Measurements from ENCODE around the gene LRCH1. TPM values are rescaled to one million over a fixed set of nuclear protein-coding genes. Genes with fewer than 3 reads are reported as not detected.

Gene LRCH1
- total and polyA plus RNA-seq, 2 donors (not counting 1 experiment from before 2014, with no cell fraction given) = 12.0 to 12.4 TPM

GRCh38 chr13:46633416-46633815 is 80.4 kb downstream of the LRCH1 start:
- no peak overlapping the region for H3K4me3 ChIP-seq (replicated peaks in 1 of 4; ENCODE audit: control extremely low read depth in 1 of 4, insufficient read depth in 1 of 4, low read depth in 3 of 4, low read length in 4 of 4)
- no peaks in the 10 kb centered on the region for H3K27me3 ChIP-seq (ENCODE audit: control insufficient read depth, insufficient read depth, low read length)
- H3K9me3 ChIP-seq (ENCODE audit: control insufficient read depth, insufficient read depth, low read depth, low read length) = no peaks in the 10 kb centered on the region
- peak; percentile 71 to 91 for DNase-seq (ENCODE audit: low read depth in 2 of 2)
- no peaks in the 10 kb centered on the region for H3K36me3 ChIP-seq (ENCODE audit: control insufficient read depth, insufficient read depth, low read length)
- peak overlapping the region; percentile 56 for H3K4me2 ChIP-seq (ENCODE audit: extremely low read depth, insufficient read depth, low read length)
- no peak overlapping the region for H2AFZ ChIP-seq (ENCODE audit: low read length)
- peak overlapping the region; percentile 24 for H3K27ac ChIP-seq (ENCODE audit: insufficient read depth, low read length)
- no peak overlapping the region for H3K9ac ChIP-seq (ENCODE audit: insufficient read depth, low read length)
- peaks cover 4% of the 10 kb centered on the region for H3K4me1 ChIP-seq (ENCODE audit: control insufficient read depth, extremely low read depth, insufficient read depth, low read length)
- TF ChIP-seq CTCF (conservative IDR thresholded peaks at IDR 0.05 in 1 of 2, IDR thresholded peaks at IDR 0.05 in 1 of 2; ENCODE audit: low read depth in 1 of 2, low read length in 2 of 2) (no peak), EZH2 (IDR thresholded peaks at IDR 0.05; ENCODE audit: low read length, missing control alignments) (no peak)
- peaks cover 10% of the 10 kb centered on the region for H3K79me2 ChIP-seq (ENCODE audit: control insufficient read depth, insufficient read depth, low read length)
- H4K20me1 ChIP-seq (ENCODE audit: control insufficient read depth, extremely low read depth, insufficient read depth, low read length) = no peaks in the 10 kb centered on the region

DNA sequence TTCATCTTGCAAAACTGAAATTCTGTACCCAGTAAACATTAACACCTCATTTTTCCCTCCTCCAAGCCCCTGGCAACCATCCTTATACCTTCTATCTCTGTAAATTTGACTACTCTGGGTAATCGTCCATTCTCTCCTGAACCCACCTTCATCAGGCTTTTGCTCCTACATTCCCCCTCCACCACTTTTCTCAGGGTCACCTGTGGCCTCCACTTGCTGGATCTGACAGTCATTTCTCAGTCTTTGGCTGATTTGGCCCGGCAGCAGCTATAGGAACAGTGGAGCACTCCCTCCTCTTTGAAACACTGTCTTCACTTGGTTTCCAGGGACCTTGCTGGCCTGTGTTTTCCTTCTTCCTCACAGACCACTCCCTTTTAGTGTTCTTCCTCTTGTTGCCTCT is 83.5 kb downstream of the LRCH1 start:
- no peaks in the 10 kb centered on the region for H4K20me1 ChIP-seq (ENCODE audit: control insufficient read depth, extremely low read depth, insufficient read depth, low read length)
- no peak overlapping the region for H3K4me3 ChIP-seq (replicated peaks in 1 of 4; ENCODE audit: control extremely low read depth in 1 of 4, insufficient read depth in 1 of 4, low read depth in 3 of 4, low read length in 4 of 4)
- H3K27ac ChIP-seq (ENCODE audit: insufficient read depth, low read length) = no peak overlapping the region
- no peak overlapping the region for H3K9ac ChIP-seq (ENCODE audit: insufficient read depth, low read length)
- H3K36me3 ChIP-seq (ENCODE audit: control insufficient read depth, insufficient read depth, low read length) = no peaks in the 10 kb centered on the region
- peaks cover 13% of the 10 kb centered on the region for H3K79me2 ChIP-seq (ENCODE audit: control insufficient read depth, insufficient read depth, low read length)
- H3K4me2 ChIP-seq (ENCODE audit: extremely low read depth, insufficient read depth, low read length) = no peak overlapping the region
- no peak for TF ChIP-seq EZH2 (IDR thresholded peaks at IDR 0.05; ENCODE audit: low read length, missing control alignments)
- no peak for TF ChIP-seq CTCF (conservative IDR thresholded peaks at IDR 0.05 in 1 of 2, IDR thresholded peaks at IDR 0.05 in 1 of 2; ENCODE audit: low read depth in 1 of 2, low read length in 2 of 2)
- no peak overlapping the region for H2AFZ ChIP-seq (ENCODE audit: low read length)
- peaks cover 20% of the 10 kb centered on the region for H3K4me1 ChIP-seq (ENCODE audit: control insufficient read depth, extremely low read depth, insufficient read depth, low read length)
- no peak for DNase-seq (ENCODE audit: low read depth in 2 of 2)
- no peaks in the 10 kb centered on the region for H3K27me3 ChIP-seq (ENCODE audit: control insufficient read depth, insufficient read depth, low read length)
- H3K9me3 ChIP-seq (ENCODE audit: control insufficient read depth, insufficient read depth, low read depth, low read length) = no peaks in the 10 kb centered on the region

DNA sequence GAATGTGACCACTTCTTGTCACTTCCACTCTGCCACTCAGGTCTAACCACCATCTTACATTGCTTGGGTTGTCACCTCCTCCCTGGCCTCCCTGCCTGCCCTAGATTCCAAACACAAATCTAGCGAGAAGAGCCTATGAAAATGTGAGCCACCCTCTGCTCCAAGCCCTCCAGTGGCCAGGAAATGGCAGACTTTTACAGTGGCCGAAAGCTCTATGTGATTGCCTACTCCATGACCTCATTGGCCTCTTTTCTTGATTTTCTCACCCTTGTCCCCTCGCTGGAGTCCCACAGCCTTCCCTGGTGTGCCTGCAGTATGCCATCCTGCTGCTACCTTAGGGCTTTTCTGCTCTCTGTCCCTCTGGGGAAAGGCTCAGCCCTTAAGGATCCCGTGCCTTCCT is 84.2 kb downstream of the LRCH1 start:
- H3K4me3 ChIP-seq (replicated peaks in 1 of 4; ENCODE audit: control extremely low read depth in 1 of 4, insufficient read depth in 1 of 4, low read depth in 3 of 4, low read length in 4 of 4) = no peak overlapping the region
- no peaks in the 10 kb centered on the region for H3K36me3 ChIP-seq (ENCODE audit: control insufficient read depth, insufficient read depth, low read length)
- no peaks in the 10 kb centered on the region for H4K20me1 ChIP-seq (ENCODE audit: control insufficient read depth, extremely low read depth, insufficient read depth, low read length)
- no peak overlapping the region for H2AFZ ChIP-seq (ENCODE audit: low read length)
- no peaks in the 10 kb centered on the region for H3K27me3 ChIP-seq (ENCODE audit: control insufficient read depth, insufficient read depth, low read length)
- peaks cover 10% of the 10 kb centered on the region for H3K79me2 ChIP-seq (ENCODE audit: control insufficient read depth, insufficient read depth, low read length)
- H3K4me2 ChIP-seq (ENCODE audit: extremely low read depth, insufficient read depth, low read length) = no peak overlapping the region
- peaks cover 20% of the 10 kb centered on the region for H3K4me1 ChIP-seq (ENCODE audit: control insufficient read depth, extremely low read depth, insufficient read depth, low read length)
- H3K27ac ChIP-seq (ENCODE audit: insufficient read depth, low read length) = no peak overlapping the region
- no peak for DNase-seq (ENCODE audit: low read depth in 2 of 2)
- TF ChIP-seq EZH2 (IDR thresholded peaks at IDR 0.05; ENCODE audit: low read length, missing control alignments) = no peak
- no peak for TF ChIP-seq CTCF (conservative IDR thresholded peaks at IDR 0.05 in 1 of 2, IDR thresholded peaks at IDR 0.05 in 1 of 2; ENCODE audit: low read depth in 1 of 2, low read length in 2 of 2)
- no peaks in the 10 kb centered on the region for H3K9me3 ChIP-seq (ENCODE audit: control insufficient read depth, insufficient read depth, low read depth, low read length)
- H3K9ac ChIP-seq (ENCODE audit: insufficient read depth, low read length) = no peak overlapping the region

Data from fibroblast of lung (primary cell).